B cell (primary cell): ENCODE results near the gene BCAS4.
"Not testable (repeated sequence)": the region's sequence is repeated elsewhere in the genome, so short reads cannot be mapped to it uniquely, and the experiment has no call there.

ENCODE experiments used
- CTCF ChIP-seq: fragments of 200-600 bp; IDR thresholded peaks from one replicate; pipeline ENCODE4 v1.8.0; 2022; ENCODE audit warnings: antibody characterized with exemption, mild to moderate bottlenecking
- EZH2 ChIP-seq: IDR thresholded peaks from 2 replicates; pipeline ENCODE4 v1.6.1; 2012; ENCODE audit warnings: borderline replicate concordance, low read depth, mild to moderate bottlenecking, moderate library complexity, low read length; ENCODE audit not compliant: insufficient read depth, poor library complexity, severe bottlenecking

DNA sequence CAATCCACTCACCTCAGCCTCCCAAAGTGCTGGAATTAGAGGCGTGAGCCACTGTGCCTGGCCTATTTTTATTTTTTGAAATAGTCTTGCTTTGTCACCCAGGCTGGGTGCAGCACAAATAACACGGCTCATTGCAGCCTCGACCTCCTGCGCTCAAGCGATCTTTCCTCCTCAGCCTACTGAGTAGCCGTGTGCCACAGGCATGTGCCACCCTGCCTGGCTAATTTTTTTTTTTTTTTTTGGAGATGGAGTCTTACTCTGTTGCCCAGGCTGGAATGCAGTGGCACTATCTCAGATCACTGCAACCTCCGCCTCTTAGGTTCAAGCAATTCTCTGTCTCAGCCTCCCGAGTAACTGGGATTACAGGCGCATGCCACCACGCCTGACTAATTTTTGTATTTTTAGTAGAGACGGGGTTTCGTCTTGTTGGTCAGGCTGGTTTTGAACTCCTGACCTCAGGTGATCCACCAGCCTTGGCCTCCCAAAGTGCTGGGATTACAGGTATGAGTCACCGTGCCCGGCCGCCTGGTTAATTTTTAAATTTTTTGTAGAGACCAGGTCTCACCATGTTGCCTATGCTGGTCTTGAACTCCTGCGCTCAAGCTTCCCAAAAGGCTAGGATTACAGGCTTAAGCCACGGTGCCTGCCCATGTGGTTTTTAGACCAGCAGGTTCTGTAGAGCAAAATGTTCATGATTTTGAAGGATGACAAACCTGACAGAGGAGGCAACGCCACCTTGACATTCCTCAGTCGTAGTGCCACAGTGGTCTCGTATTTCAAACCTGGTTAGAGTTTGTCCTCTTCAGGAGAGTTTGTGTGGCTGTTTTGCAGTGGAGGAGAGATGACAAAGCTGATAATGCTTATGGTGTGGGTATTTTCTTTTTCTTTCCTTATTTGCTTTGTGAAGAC lies 31.1 kb upstream of the BCAS4 start:
- not testable (repeated sequence) for TF ChIP-seq CTCF, EZH2
